Keratinocyte (primary cell): ENCODE results near the gene MLLT1.

Experiments used
- CTCF ChIP-seq, 3 experiments: IDR thresholded peaks in 1 of 3; conservative IDR thresholded peaks in 1 of 3; optimal IDR thresholded peaks in 1 of 3; 2 replicates in 2 of 3; 3 replicates in 1 of 3; pipeline versions ENCODE3 to v1.5.1; 2011; ENCODE audit warnings: low read length in 3 of 3, mild to moderate bottlenecking in 3 of 3, moderate library complexity in 2 of 3, control low read depth in 1 of 3, inconsistent platforms in 1 of 3; ENCODE audit not compliant: insufficient read depth in 2 of 3; ENCODE audit errors: extremely low read depth in 1 of 3
- EZH2 ChIP-seq: IDR thresholded peaks from one replicate; pipeline ENCODE4 v1.6.1; 2012; ENCODE audit warnings: inconsistent platforms, mild to moderate bottlenecking, low read length, moderate library complexity

DNA sequence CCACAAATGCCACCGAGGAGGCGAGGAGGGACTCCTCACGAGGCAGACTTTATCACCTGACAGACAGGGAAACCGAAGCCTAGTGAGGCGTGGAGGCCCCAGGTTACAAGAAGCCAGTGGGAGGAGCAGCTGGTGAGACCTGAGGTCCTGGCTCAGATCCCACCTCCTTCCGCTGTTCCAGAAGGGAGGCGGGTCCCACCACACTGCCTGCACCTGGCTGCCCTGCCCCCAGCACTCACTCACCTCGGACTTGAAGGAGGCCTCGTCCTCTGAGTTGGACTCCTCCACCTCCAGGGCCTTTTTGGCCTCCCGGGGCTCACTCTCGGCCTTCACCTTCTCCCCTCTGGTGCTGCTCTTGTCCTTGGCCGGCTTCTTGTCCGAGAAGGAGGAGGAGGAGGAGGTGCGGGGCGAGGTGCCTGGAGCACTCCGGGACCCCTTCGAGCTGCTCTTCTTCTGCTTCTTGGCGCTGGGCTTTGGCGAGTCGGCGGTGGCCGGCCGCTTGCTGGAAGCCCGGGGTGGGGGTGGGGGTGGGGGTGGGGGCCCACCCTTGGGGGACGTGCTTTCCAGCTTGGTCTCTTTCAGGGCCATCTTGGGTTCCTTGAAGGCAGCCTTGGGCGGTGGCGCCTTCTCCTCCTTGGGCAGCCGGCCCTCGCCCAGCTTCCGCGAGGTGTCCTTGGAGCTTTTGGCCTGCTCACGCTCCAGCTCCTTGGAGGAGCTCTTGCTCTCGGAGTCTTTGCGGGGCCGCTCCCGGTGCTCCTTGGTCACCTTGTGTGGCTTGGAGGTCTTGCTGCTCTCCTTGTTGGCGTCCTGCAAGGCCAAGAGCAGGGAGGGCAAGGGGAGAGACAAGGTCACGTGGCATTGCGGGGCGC, 57.7 kb downstream of the MLLT1 start:
- TF ChIP-seq CTCF (optimal IDR thresholded peaks at IDR 0.05 in 1 of 3, IDR thresholded peaks at IDR 0.05 in 1 of 3, conservative IDR thresholded peaks at IDR 0.05 in 1 of 3; ENCODE audit: extremely low read depth in 1 of 3, insufficient read depth in 2 of 3, low read length in 3 of 3) (no peak), EZH2 (no peak)
